OCI-LY1 (cell line): ENCODE measurements around the gene SUPT5H.

Source experiments
- H2AFZ ChIP-seq: fragments of 200-600 bp; sonication (generic), shearing (Covaris generic); 2 replicates; pipeline ENCODE4 v1.6.0; 2014; ENCODE audit warnings: antibody characterized with exemption, mild to moderate bottlenecking, low read length
- H3F3A ChIP-seq: fragments of 200-600 bp; sonication (generic), shearing (Covaris generic); 2 replicates; pipeline ENCODE4 v1.6.0; 2014; ENCODE audit warnings: mild to moderate bottlenecking, antibody characterized with exemption, low read length, moderate library complexity; ENCODE audit not compliant: insufficient read depth
- H3K27ac ChIP-seq: fragments of 200-600 bp; sonication (generic); 2 replicates; pipeline ENCODE4 v1.5.1; 2014; ENCODE audit warnings: low read length, mixed run types, mild to moderate bottlenecking, low read depth; ENCODE audit not compliant: poor library complexity, severe bottlenecking
- H3K27me3 ChIP-seq: fragments of 200-600 bp; sonication (generic); 2 replicates; pipeline ENCODE4 v1.6.0; 2014; ENCODE audit warnings: antibody characterized with exemption, mild to moderate bottlenecking, low read length, moderate library complexity; ENCODE audit not compliant: insufficient read depth
- H3K36me3 ChIP-seq: fragments of 200-600 bp; sonication (generic); 2 replicates; pipeline ENCODE4 v1.6.1; 2014; ENCODE audit warnings: mild to moderate bottlenecking, antibody characterized with exemption, low read length, moderate library complexity, mixed read lengths; ENCODE audit not compliant: insufficient read depth
- H3K4me1 ChIP-seq: fragments of 200-600 bp; sonication (generic); 2 replicates; pipeline ENCODE4 v1.5.1; 2014; ENCODE audit warnings: mild to moderate bottlenecking, low read length, moderate library complexity; ENCODE audit not compliant: insufficient read depth, severe bottlenecking
- H3K4me2 ChIP-seq: fragments of 200-600 bp; sonication (generic), shearing (Covaris generic); 2 replicates; pipeline ENCODE4 v1.6.1; 2014; ENCODE audit warnings: low read length
- H3K4me3 ChIP-seq: fragments of 200-600 bp; sonication (generic); 2 replicates; pipeline ENCODE4 v1.5.1; 2014; ENCODE audit warnings: low read length, low read depth, mild to moderate bottlenecking, mixed read lengths; ENCODE audit not compliant: poor library complexity, severe bottlenecking
- H3K79me2 ChIP-seq: fragments of 200-600 bp; shearing (Covaris generic); 2 replicates; pipeline ENCODE4 v1.6.1; 2016; ENCODE audit warnings: mixed run types, low read length, mixed read lengths; ENCODE audit not compliant: insufficient read depth
- H3K9ac ChIP-seq: fragments of 200-600 bp; sonication (generic), shearing (Covaris generic); 2 replicates; pipeline ENCODE4 v1.6.1; 2014; ENCODE audit warnings: mild to moderate bottlenecking, low read length, mixed read lengths
- H3K9me2 ChIP-seq: fragments of 200-600 bp; sonication (generic), shearing (Covaris generic); 2 replicates; pipeline ENCODE4 v1.6.1; 2014; ENCODE audit warnings: low read depth, mild to moderate bottlenecking, low read length, mixed read lengths
- H3K9me3 ChIP-seq: fragments of 200-600 bp; shearing (Covaris generic); 2 replicates; pipeline ENCODE4 v1.6.1; 2014; ENCODE audit warnings: low read length, mixed read lengths
- H4K20me1 ChIP-seq: fragments of 200-600 bp; sonication (generic), shearing (Covaris generic); 2 replicates; pipeline ENCODE4 v1.6.0; 2016; ENCODE audit warnings: mild to moderate bottlenecking, low read length; ENCODE audit not compliant: insufficient read depth
- CTCF ChIP-seq: fragments of 200-600 bp; sonication (generic), shearing (Covaris generic); IDR thresholded peaks from 2 replicates; pipeline ENCODE4 v1.5.1; 2017; ENCODE audit warnings: mild to moderate bottlenecking, antibody characterized with exemption, low read length, moderate library complexity, mixed read lengths
- EZH2 ChIP-seq: fragments of 200-600 bp; sonication (generic), shearing (Covaris generic); IDR thresholded peaks from 2 replicates; pipeline ENCODE4 v1.8.0; 2017; ENCODE audit warnings: borderline replicate concordance, mixed run types, mild to moderate bottlenecking, antibody characterized with exemption, low read length, moderate library complexity, mixed read lengths

SUPT5H gene

GRCh38 chr19:39502640-39503417 lies 57.4 kb downstream of the SUPT5H start:
- H3K27me3 ChIP-seq = peaks cover 5% of the 10 kb centered on the region
- no peaks in the 10 kb centered on the region; the same call in 1 of the 2 replicates for H3K36me3 ChIP-seq
- H3K9me2 ChIP-seq = no peaks in the 10 kb centered on the region
- H3K4me2 ChIP-seq = peak overlapping the region; percentile 20; the same call in 1 of the 2 replicates
- no peak overlapping the region for H2AFZ ChIP-seq
- H3F3A ChIP-seq = no peaks in the 10 kb centered on the region
- no peaks in the 10 kb centered on the region for H3K9me3 ChIP-seq
- no peak overlapping the region for H3K27ac ChIP-seq
- H3K9ac ChIP-seq = no peak overlapping the region
- H3K4me1 ChIP-seq = peaks cover 24% of the 10 kb centered on the region
- H3K79me2 ChIP-seq = no peaks in the 10 kb centered on the region
- no peak overlapping the region for H3K4me3 ChIP-seq
- TF ChIP-seq EZH2 (no peak), CTCF (peak; percentile 72)
- no peaks in the 10 kb centered on the region for H4K20me1 ChIP-seq

- Histone ChIP-seq H4K20me1 (no peaks in the 10 kb centered on the region), H3K4me2 (no peak overlapping the region), H3F3A (no peaks in the 10 kb centered on the region), H3K9ac (no peak overlapping the region), H3K79me2 (no peaks in the 10 kb centered on the region), H3K9me3 (no peaks in the 10 kb centered on the region), H3K9me2 (no peaks in the 10 kb centered on the region), H3K36me3 (no peaks in the 10 kb centered on the region; the same call in 1 of the 2 replicates), H3K27me3 (peaks cover 5% of the 10 kb centered on the region; the same call in 1 of the 2 replicates), H2AFZ (no peak overlapping the region), H3K4me1 (peaks cover 14% of the 10 kb centered on the region), H3K27ac (no peak overlapping the region), H3K4me3 (no peak overlapping the region)
- TF ChIP-seq EZH2 (no peak), CTCF (no peak)
Measured at GRCh38 chr19:39506598-39506943, 61.2 kb downstream of the SUPT5H start.

- H3K4me2 ChIP-seq = peak overlapping the region; percentile 71
- H2AFZ ChIP-seq = no peak overlapping the region
- H4K20me1 ChIP-seq = no peaks in the 10 kb centered on the region
- H3K4me3 ChIP-seq = peak overlapping the region; percentile 67
- H3K36me3 ChIP-seq = no peaks in the 10 kb centered on the region; the same call in 1 of the 2 replicates
- peaks cover 5% of the 10 kb centered on the region; the same call in 1 of the 2 replicates for H3K27me3 ChIP-seq
- no peak for TF ChIP-seq EZH2
- H3F3A ChIP-seq = no peaks in the 10 kb centered on the region
- peak overlapping the region; percentile 68 for H3K9ac ChIP-seq
- peaks cover 14% of the 10 kb centered on the region for H3K4me1 ChIP-seq
- H3K27ac ChIP-seq = no peak overlapping the region
- no peaks in the 10 kb centered on the region for H3K79me2 ChIP-seq
- H3K9me2 ChIP-seq = no peaks in the 10 kb centered on the region
- no peaks in the 10 kb centered on the region for H3K9me3 ChIP-seq
Measured at GRCh38 chr19:39506944-39507714, 61.7 kb downstream of the SUPT5H start.
